ENCODE data around the gene FBN1. TPM values are rescaled to one million over a fixed set of nuclear protein-coding genes. Genes with fewer than 3 reads are reported as not detected.

The FBN1 gene
- polyA plus RNA-seq, 2 of the 4 experiments (the other 2 are of a cell fraction): 6.3 to 9.4 TPM

GRCh38 chr15:48688493-48688892 is 43.0 kb upstream of the FBN1 start:
- 56% methylated on average over 2 of the region's 2 CpGs for WGBS (ENCODE audit: missing lambda C conversion rate)
- Histone ChIP-seq H3K4me1 (peaks cover 2% of the 10 kb centered on the region; the same call in 1 of the 3 replicates), H3K9me3 (no peaks in the 10 kb centered on the region), H3K27ac (no peak overlapping the region), H3K4me3 (no peak overlapping the region), H3K4me2 (no peak overlapping the region)
- DNase-seq (ENCODE audit: low read depth in 1 of 2, low spot score in 1 of 2) (no peak), FAIRE-seq (no peak), ATAC-seq (no peak)
- CTCF ChIA-PET: no interaction called here
- TF ChIP-seq HDAC2 (IDR thresholded peaks at IDR 0.05) (no peak), TFCP2L1 (CRISPR knock-in tag; IDR thresholded peaks at IDR 0.05) (no peak), ZNF302 (CRISPR knock-in tag; IDR thresholded peaks at IDR 0.05) (no peak), RARB (CRISPR knock-in tag; IDR thresholded peaks at IDR 0.05) (no peak), ATOH8 (CRISPR knock-in tag; IDR thresholded peaks at IDR 0.05; ENCODE audit: low read depth) (no peak), E2F6 (IDR thresholded peaks at IDR 0.05; ENCODE audit: borderline replicate concordance, low read depth) (no peak), FOSL2 (IDR thresholded peaks at IDR 0.05) (no peak), FOSL2 (CRISPR knock-in tag; IDR thresholded peaks at IDR 0.05) (no peak), MAFK (IDR thresholded peaks at IDR 0.05; ENCODE audit: partially characterized antibody) (peak; percentile 78)
- POLR2A ChIA-PET: no interaction called here

- no peak for ATAC-seq
- FAIRE-seq: no peak
- Histone ChIP-seq H3K9me3 (no peaks in the 10 kb centered on the region), H3K27ac (peak overlapping the region in 1 of 2 experiments; percentile 55; a peak in 1 of 6 replicates), H3K4me2 (no peak overlapping the region), H3K4me3 (no peak overlapping the region), H3K4me1 (peaks cover 15% of the 10 kb centered on the region; the same call in 2 of the 3 replicates)
- TF ChIP-seq FOSB (CRISPR knock-in tag; IDR thresholded peaks at IDR 0.05) (no peak), FOSL2 (IDR thresholded peaks at IDR 0.05) (no peak), FOSL2 (CRISPR knock-in tag; IDR thresholded peaks at IDR 0.05) (no peak), USF2 (IDR thresholded peaks at IDR 0.05) (no peak), ATOH8 (CRISPR knock-in tag; IDR thresholded peaks at IDR 0.05; ENCODE audit: low read depth) (no peak), CTCF (IDR thresholded peaks at IDR 0.05) (no peak)
- CTCF ChIA-PET: no interaction called here
- POLR2A ChIA-PET: no interaction called here
- 89% methylated on average over 4 of the region's 4 CpGs for WGBS (ENCODE audit: missing lambda C conversion rate)
- no peak for DNase-seq (ENCODE audit: low read depth in 1 of 2, low spot score in 1 of 2)
These were observed 38.7 kb upstream of the FBN1 start for GRCh38 chr15:48683991-48684765.

- Histone ChIP-seq H3K4me1 (peaks cover 15% of the 10 kb centered on the region; the same call in 2 of the 3 replicates), H3K4me2 (peak overlapping the region; percentile 23; the same call in 2 of the 3 replicates), H3K9me3 (no peaks in the 10 kb centered on the region), H3K4me3 (no peak overlapping the region), H3K27ac (peak overlapping the region; percentile 11 to 55; a peak in 2 of 6 replicates)
- POLR2A ChIA-PET: no interaction called here
- CTCF ChIA-PET: no interaction called here
- FAIRE-seq (no peak), ATAC-seq (peak; percentile 30 to 38; a peak in 4 of 6 replicates), DNase-seq (ENCODE audit: low read depth in 1 of 2, low spot score in 1 of 2) (peak in 1 of 2 experiments; percentile 29)
- WGBS (ENCODE audit: missing lambda C conversion rate): 80% methylated on average over 2 of the region's 2 CpGs
- TF ChIP-seq CEBPB (IDR thresholded peaks at IDR 0.05) (peak; percentile 29 to 61; a peak in 3 of 4 replicates), EP300 (IDR thresholded peaks at IDR 0.05) (no peak), GATA3 (IDR thresholded peaks at IDR 0.05; ENCODE audit: borderline replicate concordance) (no peak), NR3C1 (IDR thresholded peaks at IDR 0.05) (no peak)
These were observed 37.6 kb upstream of the FBN1 start for GRCh38 chr15:48682942-48683651.
